WTC11 (cell line): ENCODE data around the gene SUCLG1. TPM values are rescaled to one million over a fixed set of nuclear protein-coding genes. Genes with fewer than 3 reads are reported as not detected.

ENCODE experiments used
- ATAC-seq: fragments of 200-7000 bp; cut with Tn5 transposase; 2 replicates; pipeline ENCODE4 v1.10.0; 2021; ENCODE audit warnings: mild to moderate bottlenecking, moderate library complexity
- CTCF ChIA-PET: fragments of 300-600 bp; sonication (Branson Sonifier 250); formaldehyde crosslinking; loops from one replicate; lab custom pipeline; 2021; ENCODE audit warnings: antibody characterized with exemption; lab: Charles Lee
- POLR2A ChIA-PET: fragments of 350-600 bp; sonication (Branson Sonifier 250); formaldehyde crosslinking; loops from one replicate; lab custom pipeline; 2021; ENCODE audit warnings: antibody characterized with exemption; lab: Charles Lee
- DNase-seq: peaks from one replicate; pipeline ENCODE4 v3.0.0; 2021; ENCODE audit warnings: low spot score
- H3K27ac Mint-ChIP-seq: 2 replicates; pipeline ENCODE4 v1.8.0; 2021; ENCODE audit warnings: mixed read lengths
- H3K27me3 Mint-ChIP-seq: 2 replicates; pipeline ENCODE4 v1.8.0; 2021; ENCODE audit warnings: low read depth, mild to moderate bottlenecking, moderate library complexity, mixed read lengths
- H3K36me3 Mint-ChIP-seq: 2 replicates; pipeline ENCODE4 v1.8.0; 2021; ENCODE audit warnings: mixed read lengths
- H3K4me1 Mint-ChIP-seq: 2 replicates; pipeline ENCODE4 v1.8.0; 2022; ENCODE audit warnings: mixed read lengths
- H3K4me3 Mint-ChIP-seq: 2 replicates; pipeline ENCODE4 v1.8.0; 2021; ENCODE audit warnings: mild to moderate bottlenecking, moderate library complexity, mixed read lengths
- H3K9me3 Mint-ChIP-seq: 2 replicates; pipeline ENCODE4 v1.8.0; 2021; ENCODE audit warnings: mixed read lengths
- ARID4B ChIP-seq: sonication (generic); formaldehyde crosslinking; IDR thresholded peaks from 2 replicates; pipeline ENCODE4 v1.8.0; 2023; ENCODE audit warnings: missing genetic modification reagents, mild to moderate bottlenecking, borderline replicate concordance
- ATF1 ChIP-seq: sonication (generic); formaldehyde crosslinking; IDR thresholded peaks from 2 replicates; pipeline ENCODE4 v1.8.1; 2023; ENCODE audit warnings: mild to moderate bottlenecking, moderate library complexity, missing genetic modification reagents
- EMX1 ChIP-seq: fragments of 250-450 bp; sonication (Bioruptor Pico); IDR thresholded peaks from 2 replicates; pipeline ENCODE4 v1.8.0; 2021; ENCODE audit warnings: mild to moderate bottlenecking
- FOXJ3 ChIP-seq: sonication (generic); formaldehyde crosslinking; IDR thresholded peaks from 2 replicates; pipeline ENCODE4 v1.9.0; 2021; ENCODE audit warnings: missing genetic modification reagents, mild to moderate bottlenecking, borderline replicate concordance
- FOXP1 ChIP-seq: sonication (generic); formaldehyde crosslinking; IDR thresholded peaks from 2 replicates; pipeline ENCODE4 v1.8.0; 2022; ENCODE audit warnings: missing genetic modification reagents, mild to moderate bottlenecking, moderate library complexity, borderline replicate concordance
- FOXP4 ChIP-seq: sonication (generic); formaldehyde crosslinking; IDR thresholded peaks from 2 replicates; pipeline ENCODE4 v1.8.0; 2022; ENCODE audit warnings: mild to moderate bottlenecking, missing genetic modification reagents
- GABPB1 ChIP-seq: sonication (generic); formaldehyde crosslinking; IDR thresholded peaks from 2 replicates; pipeline ENCODE4 v1.8.1; 2023; ENCODE audit warnings: mild to moderate bottlenecking, missing genetic modification reagents
- GTF2I ChIP-seq: fragments of 250-450 bp; sonication (Bioruptor Pico); conservative IDR thresholded peaks from 2 replicates; pipeline ENCODE4 v1.4.0; 2021; ENCODE audit warnings: mild to moderate bottlenecking
- KAT7 ChIP-seq: sonication (generic); formaldehyde crosslinking; IDR thresholded peaks from 2 replicates; pipeline ENCODE4 v1.8.1; 2023; ENCODE audit warnings: missing genetic modification reagents, mild to moderate bottlenecking, borderline replicate concordance
- NFATC4 ChIP-seq: fragments of 250-450 bp; sonication (Bioruptor Pico); IDR thresholded peaks from 2 replicates; pipeline ENCODE4 v1.9.0; 2021; ENCODE audit warnings: mild to moderate bottlenecking
- PRDM15 ChIP-seq: sonication (generic); formaldehyde crosslinking; IDR thresholded peaks from 2 replicates; pipeline ENCODE4 v1.8.0; 2022; ENCODE audit warnings: missing genetic modification reagents
- TCF7 ChIP-seq: sonication (generic); formaldehyde crosslinking; IDR thresholded peaks from 2 replicates; pipeline ENCODE4 v1.8.0; 2022; ENCODE audit warnings: mild to moderate bottlenecking, low read depth, missing genetic modification reagents, moderate library complexity
- ZMAT4 ChIP-seq: fragments of 250-450 bp; sonication (Bioruptor Pico); IDR thresholded peaks from 2 replicates; pipeline ENCODE4 v1.9.0; 2021; ENCODE audit warnings: mild to moderate bottlenecking
- ZNF121 ChIP-seq: sonication (generic); formaldehyde crosslinking; IDR thresholded peaks from 2 replicates; pipeline ENCODE4 v1.8.0; 2023; ENCODE audit warnings: missing genetic modification reagents
- ZNF138 ChIP-seq: sonication (generic); formaldehyde crosslinking; conservative IDR thresholded peaks from 2 replicates; pipeline ENCODE4 v1.8.1; 2022; ENCODE audit warnings: mild to moderate bottlenecking, moderate library complexity, missing genetic modification reagents
- ZNF219 ChIP-seq: sonication (generic); formaldehyde crosslinking; IDR thresholded peaks from 2 replicates; pipeline ENCODE4 v1.8.0; 2023; ENCODE audit warnings: missing genetic modification reagents, mild to moderate bottlenecking, borderline replicate concordance
- ZNF317 ChIP-seq: sonication (generic); formaldehyde crosslinking; IDR thresholded peaks from 2 replicates; pipeline ENCODE4 v1.8.1; 2023; ENCODE audit warnings: low read depth, mild to moderate bottlenecking, moderate library complexity, missing genetic modification reagents, borderline replicate concordance
- total RNA-seq: library from RNA; stranded (reverse); gene quantifications from 3 replicates; pipeline ENCODE4 v1.2.3, GENCODE V29; 2021
- TF ChIP-seq, protein P1 (sequence below): sonication (generic); formaldehyde crosslinking; IDR thresholded peaks from 2 replicates; pipeline ENCODE4 v1.8.1; 2022; ENCODE audit warnings: missing genetic modification reagents, borderline replicate concordance
- TF ChIP-seq, protein P2 (sequence below): sonication (generic); formaldehyde crosslinking; conservative IDR thresholded peaks from 2 replicates; pipeline ENCODE4 v1.8.1; 2022; ENCODE audit warnings: mild to moderate bottlenecking, missing genetic modification reagents
- TF ChIP-seq, protein P3 (sequence below): sonication (generic); formaldehyde crosslinking; conservative IDR thresholded peaks from 2 replicates; pipeline ENCODE4 v1.8.1; 2023; ENCODE audit warnings: mild to moderate bottlenecking, low read depth, missing genetic modification reagents, moderate library complexity

The SUCLG1 gene
- total RNA-seq, 1 experiment from 2014 or later: 52.4 TPM

DNA sequence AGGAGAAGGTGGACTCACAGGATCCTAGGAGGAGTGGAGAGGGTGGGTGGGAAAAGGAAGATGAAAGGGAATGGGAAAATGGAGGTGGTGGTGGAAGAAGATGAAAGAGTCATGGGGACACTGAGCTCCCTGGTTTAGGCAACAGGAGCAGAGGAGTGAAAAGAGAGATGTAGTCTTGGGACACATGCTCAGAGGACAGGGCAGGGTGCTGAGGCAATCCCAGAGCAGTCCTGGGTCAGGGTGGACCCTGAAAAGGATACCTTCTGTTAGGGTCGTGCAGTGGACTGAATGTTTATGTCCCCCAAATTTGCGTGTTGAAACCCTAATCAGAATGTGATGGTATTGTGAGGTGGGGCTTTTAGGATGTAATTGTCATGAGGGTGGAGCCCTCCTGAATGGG lies 37.9 kb downstream of the SUCLG1 start (continued):
- TF ChIP-seq PRDM15 (no peak), ZMAT4 (CRISPR knock-in tag) (no peak), KAT7 (CRISPR knock-in tag) (no peak), NFATC4 (no peak)

- Mint-ChIP-seq H3K9me3 (peaks cover 6% of the 10 kb centered on the region; the same call in 1 of the 2 replicates), H3K4me1 (no peaks in the 10 kb centered on the region), H3K4me3 (no peak overlapping the region), H3K27me3 (no peaks in the 10 kb centered on the region), H3K27ac (no peak overlapping the region), H3K36me3 (no peaks in the 10 kb centered on the region)
- POLR2A ChIA-PET: no interaction called here
- DNase-seq (no peak), ATAC-seq (no peak)
- CTCF ChIA-PET: no interaction called here
- TF ChIP-seq, protein P1, sequence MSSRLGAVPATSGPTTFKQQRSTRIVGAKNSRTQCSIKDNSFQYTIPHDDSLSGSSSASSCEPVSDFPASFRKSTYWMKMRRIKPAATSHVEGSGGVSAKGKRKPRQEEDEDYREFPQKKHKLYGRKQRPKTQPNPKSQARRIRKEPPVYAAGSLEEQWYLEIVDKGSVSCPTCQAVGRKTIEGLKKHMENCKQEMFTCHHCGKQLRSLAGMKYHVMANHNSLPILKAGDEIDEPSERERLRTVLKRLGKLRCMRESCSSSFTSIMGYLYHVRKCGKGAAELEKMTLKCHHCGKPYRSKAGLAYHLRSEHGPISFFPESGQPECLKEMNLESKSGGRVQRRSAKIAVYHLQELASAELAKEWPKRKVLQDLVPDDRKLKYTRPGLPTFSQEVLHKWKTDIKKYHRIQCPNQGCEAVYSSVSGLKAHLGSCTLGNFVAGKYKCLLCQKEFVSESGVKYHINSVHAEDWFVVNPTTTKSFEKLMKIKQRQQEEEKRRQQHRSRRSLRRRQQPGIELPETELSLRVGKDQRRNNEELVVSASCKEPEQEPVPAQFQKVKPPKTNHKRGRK (CRISPR knock-in tag): no peak
- TF ChIP-seq GABPB1 (CRISPR knock-in tag): no peak
- TF ChIP-seq FOXP4: no peak
- no peak for TF ChIP-seq FOXP1 (CRISPR knock-in tag)
- TF ChIP-seq ARID4B (CRISPR knock-in tag): no peak
- TF ChIP-seq ZNF138 (CRISPR knock-in tag): no peak
- TF ChIP-seq ATF1 (CRISPR knock-in tag): no peak
- TF ChIP-seq ZMAT4 (CRISPR knock-in tag): no peak
- TF ChIP-seq ZNF219 (CRISPR knock-in tag): no peak
- no peak for TF ChIP-seq ZNF121 (CRISPR knock-in tag)
- no peak for TF ChIP-seq ZNF317 (CRISPR knock-in tag)
- no peak for TF ChIP-seq EMX1 (CRISPR knock-in tag)
- TF ChIP-seq, protein P2, sequence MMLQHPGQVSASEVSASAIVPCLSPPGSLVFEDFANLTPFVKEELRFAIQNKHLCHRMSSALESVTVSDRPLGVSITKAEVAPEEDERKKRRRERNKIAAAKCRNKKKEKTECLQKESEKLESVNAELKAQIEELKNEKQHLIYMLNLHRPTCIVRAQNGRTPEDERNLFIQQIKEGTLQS (CRISPR knock-in tag): no peak
- no peak for TF ChIP-seq TCF7 (CRISPR knock-in tag)
- TF ChIP-seq, protein P3, sequence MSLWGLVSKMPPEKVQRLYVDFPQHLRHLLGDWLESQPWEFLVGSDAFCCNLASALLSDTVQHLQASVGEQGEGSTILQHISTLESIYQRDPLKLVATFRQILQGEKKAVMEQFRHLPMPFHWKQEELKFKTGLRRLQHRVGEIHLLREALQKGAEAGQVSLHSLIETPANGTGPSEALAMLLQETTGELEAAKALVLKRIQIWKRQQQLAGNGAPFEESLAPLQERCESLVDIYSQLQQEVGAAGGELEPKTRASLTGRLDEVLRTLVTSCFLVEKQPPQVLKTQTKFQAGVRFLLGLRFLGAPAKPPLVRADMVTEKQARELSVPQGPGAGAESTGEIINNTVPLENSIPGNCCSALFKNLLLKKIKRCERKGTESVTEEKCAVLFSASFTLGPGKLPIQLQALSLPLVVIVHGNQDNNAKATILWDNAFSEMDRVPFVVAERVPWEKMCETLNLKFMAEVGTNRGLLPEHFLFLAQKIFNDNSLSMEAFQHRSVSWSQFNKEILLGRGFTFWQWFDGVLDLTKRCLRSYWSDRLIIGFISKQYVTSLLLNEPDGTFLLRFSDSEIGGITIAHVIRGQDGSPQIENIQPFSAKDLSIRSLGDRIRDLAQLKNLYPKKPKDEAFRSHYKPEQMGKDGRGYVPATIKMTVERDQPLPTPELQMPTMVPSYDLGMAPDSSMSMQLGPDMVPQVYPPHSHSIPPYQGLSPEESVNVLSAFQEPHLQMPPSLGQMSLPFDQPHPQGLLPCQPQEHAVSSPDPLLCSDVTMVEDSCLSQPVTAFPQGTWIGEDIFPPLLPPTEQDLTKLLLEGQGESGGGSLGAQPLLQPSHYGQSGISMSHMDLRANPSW (CRISPR knock-in tag): no peak
- no peak for TF ChIP-seq FOXJ3 (CRISPR knock-in tag)
- no peak for TF ChIP-seq GTF2I (CRISPR knock-in tag)
Measured at GRCh38 chr2:84417453-84418145, 41.5 kb downstream of the SUCLG1 start.
